Effector memory CD4-positive, alpha-beta T cell (primary cell): Measurements from ENCODE around the gene CDHR3.
A peak's percentile ranks its signal among the peaks of the same experiment; 100 is the strongest.

ENCODE experiments used
- DNase-seq, 3 donors: peaks; one replicate each; pipeline ENCODE4 v3.0.0-alpha.2; 2020
- H3K27ac ChIP-seq: 2 replicates; pipeline ENCODE4 v1.7.0; 2013; ENCODE audit warnings: mild to moderate bottlenecking, low read length, moderate library complexity; ENCODE audit not compliant: insufficient read depth, poor library complexity, severe bottlenecking
- H3K27me3 ChIP-seq: replicated peaks from 2 replicates; pipeline ENCODE4 v1.7.0; 2013; ENCODE audit warnings: mild to moderate bottlenecking, low read length; ENCODE audit not compliant: insufficient read depth, control insufficient read depth, poor library complexity, severe bottlenecking
- H3K36me3 ChIP-seq: 2 replicates; pipeline ENCODE4 v1.7.0; 2013; ENCODE audit warnings: mild to moderate bottlenecking, low read length, moderate library complexity; ENCODE audit not compliant: control insufficient read depth, insufficient read depth
- H3K4me1 ChIP-seq: 2 replicates; pipeline ENCODE4 v1.7.0; 2013; ENCODE audit warnings: low read length, mild to moderate bottlenecking; ENCODE audit not compliant: control insufficient read depth, insufficient read depth, poor library complexity, severe bottlenecking
- H3K4me3 ChIP-seq: 2 replicates; pipeline ENCODE4 v1.7.0; 2013; ENCODE audit warnings: low read length, low read depth, mild to moderate bottlenecking; ENCODE audit not compliant: insufficient read depth, poor library complexity, severe bottlenecking
- H3K9me3 ChIP-seq: 2 replicates; pipeline ENCODE4 v1.7.0; 2013; ENCODE audit warnings: mild to moderate bottlenecking, low read length, moderate library complexity; ENCODE audit not compliant: control insufficient read depth

CDHR3 gene

DNA sequence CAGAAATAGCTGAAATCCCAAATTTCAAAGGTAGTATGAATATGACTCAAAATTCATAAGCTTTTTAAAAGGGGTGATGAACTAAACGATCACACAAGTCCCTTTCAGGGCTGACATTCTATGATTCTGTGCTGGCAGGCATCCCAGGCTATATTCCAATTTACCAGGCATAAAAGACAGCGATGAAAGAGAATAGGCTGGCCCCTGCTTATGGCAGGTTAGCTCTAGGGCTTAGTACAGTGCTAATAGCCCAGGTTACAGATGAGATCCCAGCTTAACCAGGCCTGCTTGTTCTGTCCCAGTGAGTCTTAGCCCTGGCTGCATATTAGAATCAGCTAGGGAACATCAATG is 56.4 kb downstream of the CDHR3 start:
- H3K4me1 ChIP-seq, result peaks cover 35% of the 10 kb centered on the region
- no peak for DNase-seq

DNA sequence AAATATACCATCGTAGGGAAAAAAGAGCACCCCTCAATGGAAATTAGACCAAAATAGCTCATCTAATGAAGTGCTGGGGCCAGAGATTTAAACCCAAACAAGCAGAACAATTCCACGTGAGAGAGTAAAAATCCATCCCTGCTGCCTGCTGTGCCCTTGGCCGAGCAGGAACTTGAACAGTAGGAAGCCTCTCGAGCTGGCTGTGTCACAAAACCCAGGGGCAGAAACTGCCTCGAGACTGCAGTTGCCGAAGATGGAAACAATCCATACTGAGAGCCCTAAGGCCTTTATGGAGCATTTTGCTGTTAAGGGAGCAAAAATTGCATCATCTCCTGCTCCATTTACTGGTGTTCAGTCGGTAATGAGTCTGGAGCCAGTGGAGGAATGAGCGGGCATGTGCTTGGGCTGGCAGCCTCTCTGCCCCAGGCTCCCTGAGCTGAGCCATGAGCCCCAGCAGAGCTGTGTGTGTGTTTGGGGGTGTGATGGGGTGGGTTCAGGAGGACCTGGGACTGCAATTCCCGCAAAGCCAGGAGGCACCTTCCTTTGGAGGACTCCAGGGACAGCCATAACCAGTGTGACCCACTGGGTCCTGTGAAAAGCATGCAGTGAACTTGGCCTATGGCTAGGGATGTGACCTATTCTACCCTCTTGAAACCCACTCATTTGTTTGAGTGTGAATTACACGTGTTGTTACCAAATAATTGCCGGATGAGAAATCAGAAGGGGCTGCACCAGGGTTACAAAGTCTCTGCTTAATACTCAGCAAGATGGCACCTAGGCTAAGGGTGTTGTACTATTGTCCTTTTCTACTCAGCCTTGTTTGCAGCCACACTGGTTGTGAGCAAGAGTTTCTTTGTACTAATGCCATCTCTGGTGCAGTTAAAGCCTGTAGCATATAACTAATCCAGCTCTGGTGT is 58.3 kb downstream of the CDHR3 start:
- Histone ChIP-seq H3K4me3 (no peak overlapping the region), H3K27ac (peak overlapping the region; percentile 75), H3K4me1 (peaks cover 35% of the 10 kb centered on the region), H3K27me3 (no peaks in the 10 kb centered on the region), H3K36me3 (no peaks in the 10 kb centered on the region), H3K9me3 (no peaks in the 10 kb centered on the region)
- DNase-seq, result no peak

More for the DNA sequence above, 56.4 kb downstream of the CDHR3 start:
- no peak overlapping the region for H3K27ac ChIP-seq
- H3K4me3 ChIP-seq, result no peak overlapping the region
- no peaks in the 10 kb centered on the region for H3K27me3 ChIP-seq
- H3K9me3 ChIP-seq, result no peaks in the 10 kb centered on the region
- H3K36me3 ChIP-seq, result no peaks in the 10 kb centered on the region

DNA sequence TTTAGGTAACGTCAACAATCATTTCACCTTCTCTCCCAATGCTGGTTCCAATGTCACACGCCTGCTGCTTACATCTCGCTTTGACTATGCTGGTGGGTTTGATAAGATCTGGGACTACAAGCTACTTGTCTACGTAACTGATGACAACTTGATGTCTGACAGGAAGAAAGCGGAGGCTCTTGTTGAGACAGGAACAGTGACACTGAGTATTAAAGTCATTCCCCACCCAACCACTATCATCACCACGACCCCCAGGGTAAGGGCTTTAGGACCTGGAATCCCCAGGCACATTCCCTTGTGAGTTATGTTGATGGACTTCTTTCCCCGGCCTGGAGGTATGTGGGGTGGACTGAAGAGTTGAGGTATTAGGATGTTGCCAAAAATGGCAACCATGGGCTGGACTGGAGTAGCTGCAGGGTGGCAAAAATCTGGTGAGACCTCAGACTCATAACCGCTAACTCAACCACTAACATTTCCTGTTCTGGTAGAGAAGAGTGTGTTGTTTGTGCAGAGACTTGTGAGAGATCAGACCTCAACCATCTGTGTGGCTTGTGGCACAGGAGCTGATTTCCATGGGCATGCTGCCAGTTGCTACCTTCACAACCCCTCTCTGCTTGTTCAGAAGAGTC is 59.2 kb downstream of the CDHR3 start:
- H3K27ac ChIP-seq, result peak overlapping the region; percentile 75
- peak; percentile 58 to 73 (median 70) for DNase-seq
- no peaks in the 10 kb centered on the region for H3K9me3 ChIP-seq
- H3K27me3 ChIP-seq, result no peaks in the 10 kb centered on the region
- no peaks in the 10 kb centered on the region for H3K36me3 ChIP-seq
- peaks cover 35% of the 10 kb centered on the region for H3K4me1 ChIP-seq
- no peak overlapping the region for H3K4me3 ChIP-seq

DNA sequence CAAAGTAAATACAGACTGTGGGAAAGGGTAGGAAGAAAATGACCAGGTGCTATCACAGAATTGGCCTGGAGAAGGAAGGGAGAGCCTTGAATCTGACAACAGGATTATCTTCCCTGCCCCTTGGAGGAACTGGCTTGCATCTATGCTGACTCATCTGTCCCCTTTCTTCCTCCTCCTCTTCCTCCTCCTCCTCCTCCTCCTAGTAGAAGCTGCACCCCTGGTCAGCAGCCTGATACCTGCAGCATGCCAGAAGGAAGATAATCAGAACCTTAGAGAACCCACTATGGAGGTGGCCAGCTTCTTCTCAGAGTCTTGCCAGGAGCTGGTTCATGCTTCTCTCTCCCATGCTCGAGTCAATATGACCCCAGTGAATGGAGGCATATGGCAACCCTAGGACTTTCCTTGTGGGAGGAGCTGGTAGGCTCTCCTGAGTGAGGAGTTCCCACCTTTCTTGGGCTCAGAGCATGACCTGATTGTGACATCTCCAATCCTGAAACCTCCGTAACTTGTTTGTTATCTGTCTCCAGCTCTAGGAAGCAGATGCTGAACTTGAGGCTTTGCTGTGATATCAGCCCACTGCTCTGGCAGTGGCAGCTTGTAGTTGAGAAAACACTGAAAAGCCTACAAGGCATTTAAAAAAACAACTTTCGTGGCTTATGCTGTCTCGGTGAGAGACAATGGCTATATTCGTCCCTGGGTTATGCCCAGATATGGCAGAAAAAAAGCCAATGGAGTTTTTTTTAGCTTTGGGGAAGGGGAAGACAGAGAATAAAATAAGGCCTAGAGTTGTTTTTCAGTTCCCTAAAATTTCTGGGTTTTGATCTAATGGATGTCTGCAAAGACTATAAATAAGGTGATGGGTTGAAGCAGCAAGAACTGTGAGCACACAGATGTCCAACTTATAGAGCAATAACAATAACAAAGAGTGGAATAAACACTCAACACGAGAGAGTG is 60.6 kb downstream of the CDHR3 start:
- H3K27me3 ChIP-seq, result no peaks in the 10 kb centered on the region
- H3K9me3 ChIP-seq, result no peaks in the 10 kb centered on the region
- H3K4me3 ChIP-seq, result no peak overlapping the region
- H3K27ac ChIP-seq, result no peak overlapping the region
- no peaks in the 10 kb centered on the region for H3K36me3 ChIP-seq
- no peak for DNase-seq
- peaks cover 35% of the 10 kb centered on the region for H3K4me1 ChIP-seq

DNA sequence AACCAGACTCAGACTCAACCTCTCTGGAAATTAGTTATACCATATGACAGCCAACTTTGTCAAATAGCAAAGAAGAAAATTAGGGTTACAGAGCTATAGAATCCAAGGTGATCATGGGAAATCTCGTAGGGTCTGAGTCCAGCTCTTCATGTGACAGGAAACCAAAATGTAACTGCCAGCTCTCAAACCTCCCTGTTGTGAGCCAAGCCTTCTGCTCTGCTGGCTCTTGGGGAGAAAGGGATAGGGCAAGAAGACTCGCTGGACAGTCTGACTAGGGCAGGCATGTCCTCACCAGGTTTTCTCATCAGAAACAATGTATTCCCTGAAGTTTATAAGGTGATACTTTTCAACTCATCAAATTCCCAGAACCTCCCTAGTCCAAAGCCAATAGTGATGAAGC is 63.0 kb downstream of the CDHR3 start:
- DNase-seq, result no peak
- no peaks in the 10 kb centered on the region for H3K27me3 ChIP-seq
- peaks cover 27% of the 10 kb centered on the region for H3K4me1 ChIP-seq
- H3K9me3 ChIP-seq, result no peaks in the 10 kb centered on the region
- H3K27ac ChIP-seq, result no peak overlapping the region
- H3K36me3 ChIP-seq, result no peaks in the 10 kb centered on the region
- no peak overlapping the region for H3K4me3 ChIP-seq

DNA sequence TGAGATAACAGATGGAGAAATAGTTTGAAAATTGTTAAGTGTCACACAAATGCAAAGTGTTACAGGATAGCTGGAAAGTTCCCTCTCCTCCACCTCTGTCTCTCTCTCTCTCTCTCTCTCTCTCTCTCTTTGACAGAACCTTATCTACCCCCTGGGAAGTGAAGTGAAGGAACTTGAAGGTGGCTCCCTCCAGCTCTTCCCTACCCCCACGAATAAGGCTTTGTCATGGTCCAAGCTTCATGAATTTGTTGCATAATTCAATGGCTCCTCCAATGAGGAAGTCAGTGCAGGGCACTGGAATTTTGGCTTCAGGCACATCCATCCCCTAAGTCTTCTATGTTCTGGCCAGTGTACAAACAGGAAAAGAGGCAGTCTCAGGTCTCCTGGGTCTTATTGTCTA is 66.4 kb downstream of the CDHR3 start:
- no peak overlapping the region for H3K27ac ChIP-seq
- H3K27me3 ChIP-seq, result no peaks in the 10 kb centered on the region
- H3K4me3 ChIP-seq, result no peak overlapping the region
- H3K4me1 ChIP-seq, result no peaks in the 10 kb centered on the region
- H3K36me3 ChIP-seq, result no peaks in the 10 kb centered on the region
- no peak for DNase-seq
- H3K9me3 ChIP-seq, result no peaks in the 10 kb centered on the region

DNA sequence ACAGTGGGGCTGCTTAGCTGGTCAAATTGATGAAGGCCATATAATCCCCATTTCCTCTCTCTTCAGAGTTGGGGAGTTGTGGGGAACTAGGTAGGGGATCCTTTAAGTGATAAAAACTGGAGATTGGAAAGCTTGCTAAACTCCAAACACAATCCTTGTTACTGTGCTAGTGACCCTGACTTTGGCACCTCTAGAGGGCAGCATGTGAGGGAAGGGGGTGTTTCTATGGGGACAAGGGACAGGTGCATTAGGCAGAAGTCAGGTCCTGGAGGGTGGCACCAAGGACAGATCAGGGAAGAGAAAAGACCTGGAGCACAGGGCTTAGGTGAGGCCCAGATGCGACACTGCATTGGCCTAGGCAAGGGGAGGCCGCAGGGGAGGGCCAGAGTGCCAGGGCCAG is 66.9 kb downstream of the CDHR3 start:
- DNase-seq, result no peak
- H3K4me1 ChIP-seq, result no peaks in the 10 kb centered on the region
- no peak overlapping the region for H3K27ac ChIP-seq
- no peaks in the 10 kb centered on the region for H3K9me3 ChIP-seq
- H3K36me3 ChIP-seq, result no peaks in the 10 kb centered on the region
- H3K4me3 ChIP-seq, result no peak overlapping the region
- H3K27me3 ChIP-seq, result no peaks in the 10 kb centered on the region

DNA sequence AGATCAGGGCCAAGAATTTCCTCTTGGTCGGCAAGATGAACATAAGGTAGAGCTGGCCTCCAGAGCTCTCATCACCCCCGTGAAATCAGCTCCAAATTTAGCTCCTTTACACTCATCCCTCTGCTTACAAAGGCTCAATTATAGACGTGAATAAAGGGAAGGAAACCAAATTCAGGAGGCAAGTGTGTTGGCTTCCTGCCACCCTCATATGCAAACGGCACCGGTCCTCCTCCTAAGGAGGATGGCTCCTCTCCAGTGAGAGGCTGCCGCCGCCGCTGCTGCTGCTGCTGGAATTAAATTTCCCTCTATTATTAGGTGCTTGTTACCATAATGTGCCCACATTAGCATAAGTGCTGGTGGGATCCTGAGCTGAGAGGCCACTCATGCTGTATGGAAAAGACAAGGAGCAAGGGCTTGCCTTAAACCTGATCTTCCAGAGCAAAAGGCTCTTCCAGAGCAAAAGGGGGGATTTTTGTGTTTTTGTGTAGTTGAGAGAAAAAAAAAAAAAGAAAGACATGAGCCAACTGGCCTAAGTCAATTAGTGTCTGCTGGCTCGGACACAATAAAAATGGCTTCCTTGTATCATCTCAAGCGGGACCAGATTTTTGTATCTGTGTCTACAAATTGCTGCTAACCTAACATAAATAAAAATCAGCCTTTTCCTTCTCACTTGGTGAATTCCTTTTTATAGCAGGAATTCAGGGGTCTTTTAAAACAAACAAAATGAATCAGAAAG is 68.4 kb downstream of the CDHR3 start:
- Histone ChIP-seq H3K4me3 (no peak overlapping the region), H3K36me3 (no peaks in the 10 kb centered on the region), H3K9me3 (no peaks in the 10 kb centered on the region), H3K27ac (no peak overlapping the region), H3K27me3 (no peaks in the 10 kb centered on the region), H3K4me1 (no peaks in the 10 kb centered on the region)
- DNase-seq, result no peak

DNA sequence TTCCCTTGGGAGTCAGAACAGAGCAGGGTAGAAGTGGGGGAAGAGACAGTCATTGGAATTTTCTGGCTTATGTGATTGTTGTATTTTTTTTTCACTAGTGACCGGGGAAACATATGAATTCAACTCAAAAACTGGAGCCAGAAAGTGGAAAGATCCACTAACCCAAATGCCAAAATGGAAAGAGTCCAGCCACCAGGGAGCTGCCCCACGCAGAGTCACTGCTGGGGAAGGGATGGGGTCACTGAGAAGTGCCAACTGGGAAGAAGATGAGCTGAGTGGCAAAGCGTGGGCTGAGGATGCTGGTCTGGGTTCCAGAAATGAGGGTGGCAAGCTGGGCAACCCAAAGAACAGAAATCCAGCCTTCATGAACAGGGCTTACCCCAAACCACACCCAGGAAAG is 69.2 kb downstream of the CDHR3 start:
- no peak for DNase-seq
- Histone ChIP-seq H3K27ac (no peak overlapping the region), H3K4me3 (no peak overlapping the region), H3K4me1 (no peaks in the 10 kb centered on the region), H3K27me3 (no peaks in the 10 kb centered on the region), H3K9me3 (no peaks in the 10 kb centered on the region), H3K36me3 (no peaks in the 10 kb centered on the region)
